ENCODE results near the gene RSPH3.

The RSPH3 gene

GRCh38 chr6:158924499-158925455 is 75.2 kb downstream of the RSPH3 start:
- no peak for DNase-seq

- no peak for DNase-seq
Observed at GRCh38 chr6:158923805-158924498, 76.0 kb downstream of the RSPH3 start.
